ENCODE data around the gene F12. TPM values are rescaled to one million over a fixed set of nuclear protein-coding genes. Genes with fewer than 3 reads are reported as not detected.

Gene F12
- total RNA-seq, 2 donors from 2014 or later, result 0.43 TPM; not detected in 1

DNA sequence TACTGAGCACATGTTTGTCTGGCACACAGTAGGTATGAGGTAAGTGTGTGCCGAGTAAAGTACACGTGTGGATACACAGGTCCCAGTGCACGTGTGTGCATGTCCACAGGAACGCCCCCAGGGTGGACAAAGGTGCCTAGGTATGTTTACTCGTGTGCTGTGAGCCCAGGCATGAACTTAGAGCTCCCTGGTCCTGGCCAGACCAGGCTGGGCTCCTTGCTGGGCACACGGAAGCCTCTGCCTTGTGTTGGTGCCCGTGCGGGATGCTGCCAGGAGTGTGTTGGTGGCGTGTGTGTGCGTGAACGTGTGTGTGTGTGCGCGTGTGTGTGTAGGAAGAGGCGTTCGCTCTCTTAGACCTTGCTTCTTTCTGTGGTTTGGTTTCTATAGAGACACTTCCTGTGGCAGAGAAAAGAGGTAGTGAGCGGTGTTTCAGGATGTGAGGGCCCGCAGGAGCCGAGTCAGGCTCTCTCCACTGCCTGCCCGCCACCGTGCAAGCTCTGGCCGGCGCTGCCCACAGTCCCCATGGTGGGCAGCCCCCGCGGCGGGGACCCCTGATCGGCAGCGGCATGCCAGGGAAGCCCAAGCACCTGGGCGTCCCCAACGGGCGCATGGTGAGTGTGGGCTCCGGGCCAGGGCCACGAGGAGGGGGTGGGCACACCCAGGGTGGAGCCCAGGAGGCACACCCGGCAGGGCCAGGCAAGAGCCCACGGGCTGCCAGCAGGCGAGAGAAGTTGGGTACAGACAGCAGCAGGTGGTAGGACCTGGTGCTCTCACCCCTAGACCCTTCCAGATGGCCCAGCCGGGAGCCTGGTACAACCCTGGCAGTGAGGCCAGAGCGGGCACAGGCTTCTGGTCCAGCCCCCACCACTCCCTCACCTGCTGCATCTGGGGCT lies 51.7 kb downstream of the F12 start, which contains the start of gene RGS14:
Gene RGS14, plus strand, starts transcription at position 466 of the 893 bp plus-strand sequence. Its CDS starts 101 bp downstream, at position 567.
- H3K4me1 ChIP-seq, result peaks cover 0 to 11% of the 10 kb centered on the region in 2 donors

DNA sequence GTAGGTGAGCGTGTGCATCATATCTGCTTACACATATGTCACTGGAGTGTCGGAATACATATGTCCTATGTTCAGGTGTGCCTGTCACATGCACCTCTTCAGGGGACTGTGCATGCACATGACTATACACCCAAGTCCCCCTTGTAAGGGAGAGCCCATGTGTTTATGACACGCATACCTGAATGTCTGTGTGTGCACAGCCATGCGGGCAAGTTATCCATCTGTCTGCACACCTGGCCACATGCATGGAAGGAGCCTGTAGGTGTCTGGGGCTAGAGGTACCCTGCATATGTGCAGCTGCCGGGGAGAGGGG lies 52.3 kb downstream of the F12 start:
- peaks cover 0 to 6% of the 10 kb centered on the region in 2 donors for H3K4me1 ChIP-seq
- DNase-seq (ENCODE audit: low spot score), result no peak
- no peak for TF ChIP-seq CTCF (IDR thresholded peaks at IDR 0.05)
- H3K4me3 ChIP-seq, result no peak overlapping the region
- H3K27me3 ChIP-seq, result no peaks in the 10 kb centered on the region
- no peaks in the 10 kb centered on the region for H3K9me3 ChIP-seq
- no peak overlapping the region for H3K27ac ChIP-seq
- H3K36me3 ChIP-seq, result no peaks in the 10 kb centered on the region

More for the DNA sequence above, 51.7 kb downstream of the F12 start, which contains the start of gene RGS14:
- no peak for TF ChIP-seq CTCF (IDR thresholded peaks at IDR 0.05)
- Histone ChIP-seq H3K27ac (no peak within 1 kb of the TSS), H3K27me3 (no peaks in the 10 kb centered on the region), H3K9me3 (no peaks in the 10 kb centered on the region), H3K36me3 (no peaks in the 10 kb centered on the region), H3K4me3 (peak within 1 kb of the TSS; percentile 9 to 36)
- no peak for DNase-seq (ENCODE audit: low spot score)

DNA sequence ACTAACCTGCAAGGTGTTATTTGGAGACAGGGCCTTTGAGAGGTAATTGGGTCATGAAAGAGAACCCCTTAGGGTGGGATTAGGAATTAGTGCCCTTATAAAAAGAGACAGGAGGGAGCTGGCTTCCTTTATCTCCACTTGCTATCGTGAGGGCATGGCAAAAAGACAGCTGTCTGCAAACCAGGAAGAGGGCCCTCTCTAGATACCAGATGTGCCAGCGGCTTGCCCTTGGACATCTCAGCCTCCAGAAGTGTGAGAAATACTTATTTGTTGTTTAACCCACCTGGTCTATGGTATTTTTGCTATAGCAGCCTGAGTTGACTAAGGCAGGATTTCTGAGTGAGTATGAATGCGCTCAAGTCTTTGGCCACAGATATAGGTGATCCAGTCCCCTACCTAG lies 52.6 kb downstream of the F12 start:
- Histone ChIP-seq H3K27ac (no peak overlapping the region), H3K36me3 (no peaks in the 10 kb centered on the region), H3K4me3 (no peak overlapping the region), H3K27me3 (no peaks in the 10 kb centered on the region), H3K4me1 (peaks cover 0 to 6% of the 10 kb centered on the region in 2 donors), H3K9me3 (no peaks in the 10 kb centered on the region)
- TF ChIP-seq CTCF (IDR thresholded peaks at IDR 0.05), result no peak
- DNase-seq (ENCODE audit: low spot score), result no peak

- no peak for TF ChIP-seq CTCF (IDR thresholded peaks at IDR 0.05)
- no peak for DNase-seq (ENCODE audit: low spot score)
- H3K4me1 ChIP-seq, result peaks cover 0 to 9% of the 10 kb centered on the region in 2 donors
Observed at GRCh38 chr5:177355868-177356168, 53.5 kb downstream of the F12 start.

GRCh38 chr5:177355162-177355867 lies 54.0 kb downstream of the F12 start:
- Histone ChIP-seq H3K9me3 (no peaks in the 10 kb centered on the region), H3K36me3 (no peaks in the 10 kb centered on the region), H3K4me1 (peaks cover 0 to 14% of the 10 kb centered on the region in 2 donors), H3K27me3 (no peaks in the 10 kb centered on the region), H3K4me3 (no peak overlapping the region), H3K27ac (no peak overlapping the region)
- no peak for TF ChIP-seq CTCF (IDR thresholded peaks at IDR 0.05)
- no peak for DNase-seq (ENCODE audit: low spot score)

More at GRCh38 chr5:177355868-177356168, 53.5 kb downstream of the F12 start:
- H3K27me3 ChIP-seq, result no peaks in the 10 kb centered on the region
- H3K4me3 ChIP-seq, result no peak overlapping the region
- H3K36me3 ChIP-seq, result no peaks in the 10 kb centered on the region
- no peaks in the 10 kb centered on the region for H3K9me3 ChIP-seq
- H3K27ac ChIP-seq, result no peak overlapping the region
